ENCODE results near the gene ATP5ME. TPM values are rescaled to one million over a fixed set of nuclear protein-coding genes. Genes with fewer than 3 reads are reported as not detected.

ATP5ME gene
- total RNA-seq, 1 donor from 2014 or later: 255 TPM

GRCh38 chr4:625631-626161, 48.4 kb downstream of the ATP5ME start:
- no peaks in the 10 kb centered on the region for H3K36me3 ChIP-seq (ENCODE audit: insufficient read depth, low read length)
- FAIRE-seq: no peak
- no peak overlapping the region for H3K9ac ChIP-seq (ENCODE audit: low read length)
- H3K27ac ChIP-seq (ENCODE audit: low read depth, low read length): no peak overlapping the region
- Mint-ChIP-seq H3K9me3 (ENCODE audit: unreplicated experiment) (peaks cover 2% of the 10 kb centered on the region), H3K4me3 (ENCODE audit: unreplicated experiment) (no peak overlapping the region), H3K27me3 (ENCODE audit: low read depth, unreplicated experiment) (peaks cover 22% of the 10 kb centered on the region), H3K27ac (ENCODE audit: unreplicated experiment) (no peak overlapping the region), H3K4me1 (ENCODE audit: low read depth, unreplicated experiment) (no peaks in the 10 kb centered on the region), H3K36me3 (ENCODE audit: low read depth, unreplicated experiment) (no peaks in the 10 kb centered on the region)
- H4K20me1 ChIP-seq (ENCODE audit: insufficient read depth, low read length): no peaks in the 10 kb centered on the region
- no peak for DNase-seq (ENCODE audit: low read depth)
- H3K4me1 ChIP-seq (ENCODE audit: insufficient read depth, low read length): no peaks in the 10 kb centered on the region
- TF ChIP-seq EZH2 (IDR thresholded peaks at IDR 0.05; ENCODE audit: insufficient read depth, low read length) (no peak), CTCF (IDR thresholded peaks at IDR 0.05; ENCODE audit: insufficient read depth, low read depth, low read length) (no peak)
- no peaks in the 10 kb centered on the region for H3K79me2 ChIP-seq (ENCODE audit: insufficient read depth, low read length)
- no peaks in the 10 kb centered on the region for H3K27me3 ChIP-seq (ENCODE audit: insufficient read depth, low read length)
- no peak overlapping the region for H3K4me3 ChIP-seq (ENCODE audit: insufficient read depth, low read depth, low read length)
- no peak overlapping the region for H3K4me2 ChIP-seq (ENCODE audit: low read length)
- H2AFZ ChIP-seq (ENCODE audit: low read depth, low read length): no peak overlapping the region
- peaks cover 5% of the 10 kb centered on the region for H3K9me3 ChIP-seq (ENCODE audit: insufficient read depth, low read depth, low read length)

- H2AFZ ChIP-seq (ENCODE audit: low read depth, low read length): no peak within 1 kb of the TSS
- H3K9me3 Mint-ChIP-seq (ENCODE audit: unreplicated experiment): no peaks in the 10 kb centered on the region
- H4K20me1 ChIP-seq (ENCODE audit: insufficient read depth, low read length): no peaks in the 10 kb centered on the region
- no peak within 1 kb of the TSS for H3K9ac ChIP-seq (ENCODE audit: low read length)
- no peaks in the 10 kb centered on the region for H3K4me1 ChIP-seq (ENCODE audit: insufficient read depth, low read length)
- no peaks in the 10 kb centered on the region for H3K79me2 ChIP-seq (ENCODE audit: insufficient read depth, low read length)
- peaks cover 2% of the 10 kb centered on the region for H3K36me3 Mint-ChIP-seq (ENCODE audit: low read depth, unreplicated experiment)
- H3K4me2 ChIP-seq (ENCODE audit: low read length): no peak within 1 kb of the TSS
- H3K36me3 ChIP-seq (ENCODE audit: insufficient read depth, low read length): no peaks in the 10 kb centered on the region
- FAIRE-seq (no peak), DNase-seq (ENCODE audit: low read depth) (no peak)
- H3K4me3 ChIP-seq (ENCODE audit: insufficient read depth, low read depth, low read length): no peak within 1 kb of the TSS
- H3K27me3 ChIP-seq (ENCODE audit: insufficient read depth, low read length): no peaks in the 10 kb centered on the region
- no peaks in the 10 kb centered on the region for H3K4me1 Mint-ChIP-seq (ENCODE audit: low read depth, unreplicated experiment)
- TF ChIP-seq CTCF (IDR thresholded peaks at IDR 0.05; ENCODE audit: insufficient read depth, low read depth, low read length) (no peak), EZH2 (IDR thresholded peaks at IDR 0.05; ENCODE audit: insufficient read depth, low read length) (no peak)
- H3K27me3 Mint-ChIP-seq (ENCODE audit: low read depth, unreplicated experiment): peaks cover 24% of the 10 kb centered on the region
- H3K27ac ChIP-seq (ENCODE audit: low read depth, low read length): no peak within 1 kb of the TSS
- H3K27ac Mint-ChIP-seq (ENCODE audit: unreplicated experiment): no peak within 1 kb of the TSS
- H3K9me3 ChIP-seq (ENCODE audit: insufficient read depth, low read depth, low read length): peaks cover 5% of the 10 kb centered on the region
- H3K4me3 Mint-ChIP-seq (ENCODE audit: unreplicated experiment): no peak within 1 kb of the TSS
These were observed 49.1 kb downstream of the ATP5ME start, which contains the start of gene PDE6B for GRCh38 chr4:624705-625590. Gene PDE6B, plus strand, starts transcription at chr4:625573. Its CDS starts 54 bp downstream, at chr4:625627.

Measured in astrocyte (in vitro differentiated cells and primary cell).